ENCODE results near the gene GLRA2.
A peak's percentile ranks its signal among the peaks of the same experiment; 100 is the strongest.

- TF ChIP-seq EZH2 (IDR thresholded peaks at IDR 0.05) (no peak), CTCF (IDR thresholded peaks at IDR 0.05) (peak; percentile 7)
These were observed 182.8 kb downstream of the GLRA2 start for GRCh38 chrX:14712096-14712495.

Measured in neural progenitor cell (in vitro differentiated cells).